Fibroblast of skin of right biceps (primary cell): ENCODE data around the gene SHC2.
"Not testable (repeated sequence)": the region's sequence is repeated elsewhere in the genome, so short reads cannot be mapped to it uniquely, and the experiment has no call there.

Source experiments
- DNase-seq: peaks from one replicate; pipeline ENCODE4 v3.0.0-alpha.2; 2013

SHC2 gene

GRCh38 chr19:422213-422916, 38.5 kb downstream of the SHC2 start:
- DNase-seq, result no peak

GRCh38 chr19:419721-420515, 40.9 kb downstream of the SHC2 start:
- no peak for DNase-seq

- DNase-seq, result no peak
Observed at GRCh38 chr19:418761-419671, 41.8 kb downstream of the SHC2 start.

- no peak for DNase-seq
Observed at GRCh38 chr19:416416-416815, 44.4 kb downstream of the SHC2 start.

GRCh38 chr19:415292-415691, 45.5 kb downstream of the SHC2 start:
- no peak for DNase-seq

GRCh38 chr19:413756-414420, 46.9 kb downstream of the SHC2 start:
- no peak for DNase-seq

- no peak for DNase-seq
Observed at GRCh38 chr19:412356-413355, 48.2 kb downstream of the SHC2 start.

GRCh38 chr19:411723-412355, 49.0 kb downstream of the SHC2 start:
- no peak for DNase-seq

- not testable (repeated sequence) for DNase-seq
Observed at GRCh38 chr19:411121-411722, 49.6 kb downstream of the SHC2 start.

GRCh38 chr19:410243-410781, 50.5 kb downstream of the SHC2 start:
- no peak for DNase-seq

- DNase-seq, result no peak
Observed at GRCh38 chr19:409516-410242, 51.2 kb downstream of the SHC2 start.

GRCh38 chr19:408902-409515, 51.8 kb downstream of the SHC2 start, which contains the start of gene C2CD4C:
Gene C2CD4C, minus strand, starts transcription at chr19:409147. Its CDS starts 786 bp downstream, at chr19:408361.
- DNase-seq, result peak; percentile 28

- no peak for DNase-seq
Observed at GRCh38 chr19:408441-408901, 52.4 kb downstream of the SHC2 start.

GRCh38 chr19:407511-408440, 53.1 kb downstream of the SHC2 start:
- no peak for DNase-seq

- DNase-seq, result no peak
Observed at GRCh38 chr19:406971-407510, 53.8 kb downstream of the SHC2 start.

GRCh38 chr19:406135-406781, 54.6 kb downstream of the SHC2 start:
- DNase-seq, result no peak
